Left colon (tissue), 2 donors: Measurements from ENCODE around the gene EFCC1. TPM values are rescaled to one million over a fixed set of nuclear protein-coding genes. Genes with fewer than 3 reads are reported as not detected.

Source experiments
- ATAC-seq: fragments of 200-7000 bp; cut with Tn5 transposase; one replicate; pipeline ENCODE4 v1.9.1; 2020; ENCODE audit warnings: mild to moderate bottlenecking, moderate library complexity
- DNase-seq, 2 donors: peaks; one replicate each; pipeline ENCODE4 v3.0.0-alpha.2; 2020
- intact Hi-C, 2 donors: fragments of 100-400 bp; cut with DNase I in 1 of 2; cut with micrococcal nuclease in 1 of 2; formaldehyde crosslinking; loops; one replicate each; pipeline versions ENCODE4 v1.11.2 to v1.14.0; 2022; cut with DNase I, micrococcal nuclease
- total RNA-seq, 2 donors: library from RNA; stranded (reverse); fragmentation: NEBNext Ultra II Directional; extraction: Animal tissue kit (Norgen Biotek cat#: 25700); gene quantifications; one replicate each; pipeline ENCODE4 v1.2.1, GENCODE V29; 2021
- donor health status: DM: no; HTN: no; CAD: no.
- donor health status: DM: yes; HTN: yes; CAD: no.

EFCC1 gene
- total RNA-seq, 2 donors from 2014 or later = 1.7 to 3.7 TPM

DNA sequence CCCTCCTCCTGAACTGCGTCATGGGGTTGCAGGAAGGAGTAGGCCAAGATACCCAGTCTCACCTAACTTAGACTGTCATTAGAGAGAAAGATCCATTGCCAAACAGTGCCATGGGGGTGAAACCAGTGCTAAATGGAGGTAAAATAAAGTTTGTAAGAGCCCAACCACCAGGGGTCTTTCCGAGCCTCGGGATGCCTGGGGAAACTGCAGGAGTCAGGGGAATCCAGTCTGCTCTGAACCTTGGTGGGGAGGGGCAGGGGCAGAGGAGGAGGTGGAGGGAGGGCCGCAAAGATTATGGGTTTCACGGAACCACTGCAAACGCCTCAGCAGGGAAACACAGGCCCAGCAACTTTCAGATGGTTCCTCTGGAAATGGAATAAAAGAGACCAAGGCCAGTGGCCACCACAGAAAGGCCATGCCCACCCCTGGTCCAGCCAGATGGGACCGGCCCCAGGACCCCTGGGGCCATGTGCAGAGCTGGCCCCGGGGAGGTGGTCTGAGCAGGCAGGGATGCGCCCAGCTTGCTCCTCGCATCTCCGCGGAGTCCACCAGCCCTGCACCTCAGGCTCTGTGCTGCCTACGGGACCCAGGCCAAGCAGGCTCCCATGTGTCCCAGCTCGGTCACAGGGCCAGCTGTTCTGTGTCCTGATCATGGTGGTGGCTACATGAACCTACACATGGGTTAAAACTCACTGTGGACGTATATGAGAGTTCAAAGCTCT is 39.6 kb downstream of the EFCC1 start:
- DNase-seq (no peak), ATAC-seq (no peak)
- intact Hi-C loops = no loop called here

DNA sequence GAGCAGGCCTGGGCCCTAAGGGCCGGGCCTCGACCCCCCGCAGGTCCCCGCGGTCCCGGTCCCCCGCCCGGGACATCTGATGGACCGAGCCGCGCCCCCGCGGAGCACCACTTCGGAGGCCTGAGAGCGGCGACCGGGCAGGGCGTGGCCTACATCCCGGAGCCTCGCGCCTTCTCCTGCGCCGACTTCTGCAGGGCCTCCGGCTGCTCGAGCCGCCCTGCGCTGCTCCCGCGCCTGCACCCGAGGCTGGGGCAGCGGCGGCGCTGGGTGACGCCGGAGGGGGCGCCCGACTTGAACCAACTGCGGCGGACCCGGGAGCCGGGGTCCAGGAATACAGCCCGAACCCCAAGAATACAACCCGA is 44.6 kb downstream of the EFCC1 start:
- peak; percentile 60 for ATAC-seq
- intact Hi-C loops = no loop called here
- DNase-seq = peak in 1 of 2 donors; percentile 53

DNA sequence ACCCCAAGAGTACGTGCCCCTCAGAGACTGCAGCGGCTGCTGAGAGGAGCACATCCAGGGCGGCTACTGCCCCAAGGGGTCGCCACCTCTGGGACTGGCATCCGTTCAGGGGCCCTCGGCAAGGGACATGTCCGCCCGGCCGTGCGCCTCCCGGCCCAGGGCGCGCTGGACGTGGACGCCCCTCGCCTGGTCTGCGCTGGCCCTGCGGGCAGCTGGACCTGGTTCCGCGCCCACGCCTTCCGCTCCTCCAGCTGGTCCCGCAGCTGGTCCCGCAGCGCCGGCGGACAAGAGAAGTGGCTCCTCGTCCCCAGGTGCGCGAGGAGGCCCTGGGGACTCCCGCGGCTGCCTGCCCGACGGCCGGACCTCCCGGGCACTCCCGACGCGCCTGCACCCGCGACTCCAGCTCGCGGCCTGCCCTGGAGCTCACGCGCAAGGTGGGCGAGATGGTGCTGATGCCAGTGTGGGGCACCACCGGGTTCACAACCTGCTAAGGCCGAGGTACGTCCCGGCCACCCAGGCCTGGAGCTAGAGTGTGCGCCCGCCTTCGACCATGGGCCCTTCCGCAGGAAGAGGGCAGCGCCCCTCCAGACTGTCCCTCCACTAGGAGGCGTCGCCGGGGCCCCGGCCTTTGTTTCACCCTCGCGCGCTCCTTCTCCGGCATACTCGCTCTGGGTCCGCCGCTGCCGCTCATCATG is 45.1 kb downstream of the EFCC1 start:
- ATAC-seq (no peak), DNase-seq (no peak)
- intact Hi-C loops = no loop called here

DNA sequence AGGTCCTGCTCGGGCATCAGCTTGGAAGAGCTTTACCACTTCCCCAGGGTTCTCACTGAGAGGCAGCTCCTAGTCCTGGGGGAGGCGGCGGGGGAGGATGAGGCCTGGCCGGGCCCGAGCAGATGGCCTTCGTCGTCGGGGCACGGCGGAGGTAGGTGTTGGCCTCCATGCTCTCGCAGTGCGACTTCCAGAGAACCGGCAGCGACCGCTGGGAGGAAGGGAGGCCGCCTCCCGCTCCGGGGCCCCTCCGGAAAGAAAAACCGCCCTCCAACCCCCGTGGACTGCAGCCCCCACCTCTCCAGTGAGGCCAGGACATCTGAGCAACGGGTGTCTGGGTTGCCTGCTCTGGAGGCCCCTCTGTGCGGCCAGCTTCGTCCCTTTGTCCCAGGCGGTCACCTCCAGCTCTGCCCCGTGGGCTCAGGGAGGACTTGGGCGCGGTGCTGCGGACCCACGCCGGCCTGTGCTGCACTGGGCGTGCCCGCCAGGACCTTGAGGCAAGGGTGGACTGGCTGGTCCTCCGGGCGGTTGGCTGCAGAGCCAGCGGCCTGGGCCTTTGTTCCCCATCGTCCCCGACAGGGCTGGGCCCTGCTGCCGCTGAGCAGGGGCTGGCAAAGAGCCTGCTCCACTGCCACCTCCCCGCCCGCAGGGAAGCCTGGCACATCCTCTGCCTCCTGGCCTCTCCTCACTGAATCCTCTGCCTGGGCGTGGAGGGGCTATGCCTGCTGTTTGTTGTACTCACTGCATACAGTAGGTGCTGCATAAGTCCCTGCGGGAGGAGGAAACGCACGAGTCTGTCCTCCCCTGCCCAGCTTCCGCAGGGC is 45.8 kb downstream of the EFCC1 start:
- no peak for DNase-seq
- ATAC-seq = peak; percentile 31
- intact Hi-C loops = no loop called here

DNA sequence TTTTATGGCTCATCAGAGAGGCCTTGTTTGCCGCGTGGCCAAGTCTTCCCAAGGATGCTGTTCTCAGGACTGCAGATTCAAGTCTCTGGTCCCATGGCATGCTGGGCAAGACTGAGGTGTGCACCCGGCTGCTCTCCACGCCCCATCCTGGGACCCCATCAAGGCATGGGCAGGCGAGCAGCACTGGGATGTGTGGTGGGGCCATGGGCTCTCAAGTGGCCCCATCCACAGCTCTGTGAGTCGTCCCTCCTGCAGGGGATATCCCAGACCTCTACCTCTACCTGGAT is 46.4 kb downstream of the EFCC1 start:
- intact Hi-C loops = no loop called here
- no peak for ATAC-seq
- DNase-seq = no peak

DNA sequence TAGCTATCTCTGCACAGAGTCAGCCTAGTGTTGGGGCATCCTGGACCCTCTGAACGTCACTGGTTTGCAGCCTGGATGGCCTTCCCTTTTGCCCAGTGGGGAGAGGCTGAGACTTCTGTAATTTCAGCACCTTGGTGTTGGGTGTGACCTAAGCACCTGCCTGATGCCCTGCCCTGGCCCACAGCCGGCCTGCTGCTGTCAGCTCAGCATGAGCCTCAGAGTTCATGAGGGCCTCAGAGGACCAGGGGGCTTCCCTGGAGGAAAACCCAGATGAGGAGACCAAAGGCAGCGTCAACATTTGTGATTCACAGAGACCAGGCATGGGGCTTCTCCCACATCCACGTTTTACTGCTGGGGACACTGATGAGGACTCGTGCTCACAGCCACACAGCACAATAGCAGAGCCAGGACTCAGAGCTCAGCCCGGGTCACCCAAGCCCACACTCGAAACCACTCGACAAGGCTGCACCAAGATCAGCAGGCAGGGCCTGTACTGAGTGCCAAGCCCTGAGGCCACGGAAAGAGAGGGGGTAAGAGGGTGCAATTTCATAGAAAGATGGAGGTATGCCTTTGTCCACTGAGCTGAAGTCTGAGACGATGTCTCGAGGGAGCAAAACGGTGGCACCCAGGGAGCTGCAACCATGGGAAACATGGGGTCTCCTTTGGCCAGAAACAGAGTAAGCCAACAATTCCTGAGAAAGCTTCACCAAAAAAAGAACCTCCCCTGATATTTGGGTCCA is 49.6 kb downstream of the EFCC1 start:
- peak; percentile 15 for ATAC-seq
- intact Hi-C loops = no loop called here
- no peak for DNase-seq

DNA sequence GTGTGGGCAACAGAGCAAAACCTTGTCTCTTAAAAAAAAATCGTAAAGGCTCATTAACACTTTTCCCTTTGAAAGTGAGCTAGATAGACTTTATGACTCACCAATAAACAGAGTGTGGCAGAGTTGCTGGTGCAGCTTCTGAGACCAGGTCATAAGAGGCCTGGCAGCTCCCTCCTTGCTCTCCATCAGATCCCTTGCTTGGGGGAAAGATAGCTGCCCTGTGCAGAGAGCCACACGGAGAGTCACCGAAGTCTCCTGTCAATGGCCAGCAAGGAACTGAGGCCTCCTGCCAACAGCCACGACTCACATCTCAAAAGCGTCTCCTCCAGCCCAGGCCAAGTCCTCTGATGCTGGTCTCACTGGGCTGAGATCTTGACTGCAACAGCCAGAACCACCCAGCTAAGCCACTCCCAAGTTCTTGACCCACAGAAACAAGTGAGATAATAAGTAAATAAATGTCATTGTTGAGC is 50.8 kb downstream of the EFCC1 start:
- DNase-seq = no peak
- intact Hi-C loops = no loop called here
- peak; percentile 22 for ATAC-seq

DNA sequence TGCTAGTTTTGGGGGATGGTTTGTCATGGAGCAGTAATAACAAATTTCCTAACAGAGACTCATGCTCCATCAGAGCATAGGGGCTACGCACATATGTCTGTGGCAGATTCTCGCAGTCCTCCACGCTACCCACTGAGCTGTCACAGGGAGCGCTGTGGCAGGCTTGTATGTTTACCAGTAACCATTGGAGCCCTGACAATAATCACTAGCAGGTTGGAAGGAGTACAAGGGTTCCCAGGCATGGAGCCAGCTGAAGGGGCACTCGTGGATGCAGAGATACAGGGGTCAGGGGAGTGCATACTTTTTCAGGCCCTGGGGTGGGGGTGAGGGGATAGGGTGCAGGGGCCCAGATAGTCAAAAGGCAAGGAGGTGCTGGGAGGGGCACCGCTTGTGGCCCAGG is 51.6 kb downstream of the EFCC1 start:
- DNase-seq (peak in 1 of 2 donors; percentile 55), ATAC-seq (peak; percentile 25)
- intact Hi-C loops = no loop called here

DNA sequence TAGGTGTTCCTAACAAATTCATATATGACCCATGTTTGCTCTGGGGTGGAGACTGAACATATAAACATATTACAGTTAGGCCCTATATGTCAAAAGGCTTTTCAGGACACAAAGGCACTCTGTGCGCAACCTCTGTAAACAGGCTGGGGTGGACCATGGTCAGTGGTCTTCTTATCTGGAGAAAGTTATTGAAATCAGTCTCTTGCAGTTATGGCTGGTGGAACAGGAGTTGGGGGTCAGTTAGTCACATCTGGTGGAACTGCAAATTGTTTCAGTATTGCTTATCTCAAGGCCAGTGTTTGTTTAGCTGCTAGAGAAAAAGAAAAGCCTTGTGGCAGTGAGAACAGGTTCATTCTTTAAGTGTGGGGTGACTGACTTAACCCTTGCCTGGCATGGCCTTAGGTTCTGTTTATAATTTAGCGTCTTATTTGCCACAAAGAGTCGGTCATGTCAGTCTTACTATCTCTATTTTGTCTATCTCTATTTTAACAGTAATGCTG is 53.6 kb downstream of the EFCC1 start:
- peak; percentile 58 for ATAC-seq
- intact Hi-C loops = no loop called here
- no peak for DNase-seq

DNA sequence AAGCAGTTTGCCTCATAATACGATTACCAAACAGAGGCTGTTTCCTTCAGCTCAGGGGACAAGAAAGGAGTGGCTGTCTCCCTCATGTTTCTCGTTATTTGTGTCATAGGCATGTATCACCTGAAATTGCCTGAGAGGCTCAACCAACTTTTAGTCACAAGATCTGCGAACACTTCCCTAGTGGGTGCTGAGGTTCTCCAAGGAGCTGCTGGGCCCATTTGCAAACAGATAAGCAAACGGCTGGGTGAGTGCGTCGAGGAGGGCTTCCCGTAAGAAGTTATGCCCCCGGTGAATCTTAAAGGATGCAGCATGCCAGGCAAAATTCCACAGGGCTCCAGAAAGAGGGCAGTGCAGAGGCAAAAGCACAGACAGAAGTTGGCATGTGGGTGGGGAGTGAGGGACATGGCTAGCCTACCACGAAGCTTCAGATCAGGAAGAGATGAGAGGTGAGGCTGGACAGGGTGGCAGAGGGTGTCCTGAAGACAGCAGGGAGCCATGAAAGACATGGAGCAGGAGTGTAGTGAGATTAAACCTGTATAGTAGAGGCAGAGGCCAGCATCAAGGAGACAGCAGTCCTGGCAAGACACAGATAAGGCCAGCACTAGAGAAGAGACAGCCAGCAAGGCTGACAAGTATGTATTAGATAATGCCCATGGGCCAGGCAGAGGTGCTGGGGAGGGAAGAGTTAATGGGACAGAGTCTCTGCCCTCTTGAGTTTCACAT is 55.5 kb downstream of the EFCC1 start:
- ATAC-seq (peak; percentile 9), DNase-seq (no peak)
- intact Hi-C loops = no loop called here

DNA sequence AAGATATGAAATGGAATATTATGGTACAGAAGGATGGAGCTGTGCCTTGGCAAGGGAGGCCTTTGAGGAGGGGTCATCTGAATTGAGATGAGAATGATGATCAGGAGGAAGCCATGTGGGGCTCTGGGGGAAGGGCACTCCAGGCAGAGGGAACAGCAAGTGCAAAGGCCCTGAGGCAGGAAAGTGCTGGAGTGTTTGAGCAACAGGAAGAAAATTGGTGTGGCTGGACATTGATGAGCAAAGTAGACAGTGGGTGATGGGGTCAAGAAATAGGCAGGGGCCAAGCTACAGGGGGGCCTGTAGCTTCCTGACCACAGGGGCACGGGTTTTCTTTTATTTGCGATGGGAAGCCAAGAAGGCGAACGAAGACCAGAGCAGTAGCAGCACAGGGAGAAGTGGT is 56.1 kb downstream of the EFCC1 start:
- ATAC-seq = no peak
- no peak for DNase-seq
- intact Hi-C loops = no loop called here

DNA sequence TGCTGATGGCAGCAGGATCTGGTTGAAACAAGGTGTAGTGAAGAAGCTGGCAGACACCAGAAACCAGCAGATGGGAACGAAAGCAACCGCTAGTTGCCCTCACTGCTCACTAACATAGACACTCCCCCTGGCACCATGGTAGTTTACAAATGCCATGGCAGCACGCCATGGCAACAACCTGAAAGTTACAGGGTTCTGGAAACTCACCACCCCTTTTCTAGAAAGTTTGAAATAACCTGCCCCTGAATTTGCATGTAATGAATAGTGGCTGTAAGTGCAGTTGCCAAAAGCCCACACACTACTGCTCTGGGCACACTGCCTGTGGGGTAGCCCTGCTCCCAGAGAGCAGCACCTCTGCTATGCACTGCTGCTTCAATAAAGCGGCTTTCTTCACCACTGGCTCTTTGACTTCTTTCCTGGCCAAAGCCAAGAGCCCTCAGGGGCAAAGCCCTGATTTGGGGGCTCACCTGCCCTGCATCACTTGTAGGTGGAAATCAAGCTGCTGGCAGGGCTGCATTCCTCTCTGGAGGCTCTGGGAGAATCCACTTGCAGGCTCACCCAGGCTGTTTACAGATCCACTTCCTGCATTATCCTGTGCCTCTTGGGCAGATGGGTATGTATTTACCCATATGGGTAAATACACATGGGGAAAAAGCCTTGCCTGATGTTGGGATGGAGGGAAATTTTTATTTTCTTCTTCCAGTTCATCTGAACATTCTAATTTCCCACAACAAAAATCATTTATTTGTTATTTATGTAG is 57.5 kb downstream of the EFCC1 start:
- ATAC-seq = peak; percentile 23
- peak; percentile 61 to 76 for DNase-seq
- intact Hi-C loops = no loop called here

DNA sequence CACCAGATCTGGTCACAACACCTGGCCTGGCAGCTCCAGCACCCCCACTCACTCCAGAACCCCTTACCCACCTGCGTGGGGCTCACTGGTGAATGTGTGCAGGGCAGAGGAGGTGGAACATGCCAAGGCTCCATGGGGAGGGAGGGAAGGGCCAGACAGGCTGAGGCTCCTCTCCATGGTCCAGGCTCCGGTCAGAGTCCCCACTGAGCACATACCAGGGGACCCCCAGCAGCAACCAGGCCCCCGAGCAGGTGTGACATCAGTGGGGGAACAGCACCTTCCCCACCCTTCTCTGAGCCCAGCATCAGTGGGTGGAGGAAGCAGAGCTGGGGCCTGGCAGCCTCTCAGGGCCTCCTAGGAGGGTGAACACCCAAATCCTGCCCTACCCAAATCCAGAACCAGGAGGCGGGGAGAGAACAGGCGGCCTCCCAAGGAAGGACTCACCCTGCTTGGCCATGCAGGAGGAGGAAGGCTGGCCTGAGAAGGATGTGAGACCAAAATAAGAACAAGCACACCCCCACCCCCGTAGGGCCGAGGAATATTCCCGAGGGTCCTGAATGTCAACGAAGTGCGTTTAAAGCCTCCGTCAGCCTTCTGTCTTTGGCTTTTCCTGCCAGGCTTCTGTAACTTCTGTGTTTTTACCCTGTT is 58.3 kb downstream of the EFCC1 start:
- DNase-seq (no peak), ATAC-seq (no peak)
- intact Hi-C loops = no loop called here

DNA sequence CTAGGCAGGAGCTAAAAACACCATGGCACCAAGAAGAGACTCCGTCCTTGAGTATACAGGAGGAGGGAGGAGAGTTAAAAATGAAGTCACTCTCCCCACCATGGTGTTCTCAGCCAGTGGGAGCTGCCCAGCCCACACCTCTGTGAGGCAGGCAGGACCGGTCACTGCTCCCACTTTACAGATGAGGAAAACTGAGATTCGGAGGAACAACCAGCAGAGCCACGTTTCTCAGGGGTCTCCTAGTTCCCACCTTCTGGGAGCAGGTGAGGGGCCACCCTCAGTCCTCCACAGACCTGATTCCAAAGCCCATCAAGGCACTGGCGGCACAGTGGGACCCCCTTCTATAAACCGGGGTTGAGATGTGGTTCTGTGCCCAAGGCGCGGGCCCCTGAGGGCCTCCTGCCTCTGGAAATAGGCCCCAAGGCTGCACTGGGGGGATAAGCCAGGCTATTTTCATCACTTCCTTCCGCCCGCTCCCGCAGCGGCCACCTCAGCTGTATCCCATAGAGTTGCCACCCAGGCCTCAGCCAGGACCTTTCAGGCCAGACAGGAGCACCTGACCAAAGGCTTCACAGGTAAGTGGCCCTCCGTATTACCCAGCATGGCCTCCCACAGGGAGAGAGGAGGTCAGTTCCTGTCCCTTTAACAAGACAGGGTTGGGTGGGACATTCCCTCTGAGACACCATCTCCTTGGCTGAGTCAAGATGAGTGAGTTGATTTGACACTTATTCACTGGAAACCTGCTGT is 59.3 kb downstream of the EFCC1 start, which contains the start of gene GP9:
Gene GP9 (plus strand): TSS at position 504 of the 747 bp plus-strand sequence. CDS start 961 bp downstream, outside the sequence.
- intact Hi-C loops = no loop called here
- ATAC-seq = no peak
- no peak for DNase-seq

DNA sequence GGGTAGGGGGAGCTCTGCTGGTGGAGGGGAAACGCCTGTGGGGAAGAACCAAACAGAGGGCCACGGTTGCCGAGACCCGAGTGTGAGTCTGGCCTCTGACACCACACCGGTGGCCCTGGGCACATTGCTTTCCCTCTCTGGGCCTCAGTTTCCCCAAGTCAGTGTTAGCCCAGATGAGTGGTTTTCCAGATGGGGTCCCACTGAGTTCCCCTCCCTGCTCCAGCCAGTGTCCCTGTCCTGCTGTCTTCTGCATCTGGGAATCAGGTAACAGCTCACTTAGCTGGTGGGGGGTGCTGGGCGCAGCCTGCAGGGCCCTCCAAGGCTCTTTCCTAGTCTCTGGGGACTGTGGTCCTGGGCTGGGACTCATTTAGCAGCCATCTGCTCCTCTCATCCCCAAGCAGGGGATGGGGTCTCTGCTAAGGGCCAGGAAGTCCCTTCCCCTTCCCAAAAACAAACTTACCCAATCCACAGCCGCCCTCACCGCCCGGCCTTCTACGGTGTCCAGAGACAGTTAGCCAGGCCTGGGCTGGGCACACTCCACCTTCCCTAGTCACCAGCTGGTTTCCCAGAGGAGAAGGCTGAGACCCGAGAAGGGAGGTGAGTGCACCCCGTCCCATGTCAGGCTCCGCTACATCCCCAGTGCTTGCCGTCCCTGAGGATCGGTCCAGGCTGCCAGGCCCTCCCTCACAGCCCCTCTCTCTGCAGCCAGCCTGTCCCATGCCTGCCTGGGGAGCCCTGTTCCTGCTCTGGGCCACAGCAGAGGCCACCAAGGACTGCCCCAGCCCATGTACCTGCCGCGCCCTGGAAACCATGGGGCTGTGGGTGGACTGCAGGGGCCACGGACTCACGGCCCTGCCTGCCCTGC is 60.2 kb downstream of the EFCC1 start:
- intact Hi-C loops = no loop called here
- ATAC-seq = no peak
- DNase-seq = no peak
